ENCODE results near the gene OR5AK2. TPM values are rescaled to one million over a fixed set of nuclear protein-coding genes. Genes with fewer than 3 reads are reported as not detected.
"Not testable (repeated sequence)": the region's sequence is repeated elsewhere in the genome, so short reads cannot be mapped to it uniquely, and the experiment has no call there.

The OR5AK2 gene
- total RNA-seq, 1 experiment from 2014 or later: not detected

DNA sequence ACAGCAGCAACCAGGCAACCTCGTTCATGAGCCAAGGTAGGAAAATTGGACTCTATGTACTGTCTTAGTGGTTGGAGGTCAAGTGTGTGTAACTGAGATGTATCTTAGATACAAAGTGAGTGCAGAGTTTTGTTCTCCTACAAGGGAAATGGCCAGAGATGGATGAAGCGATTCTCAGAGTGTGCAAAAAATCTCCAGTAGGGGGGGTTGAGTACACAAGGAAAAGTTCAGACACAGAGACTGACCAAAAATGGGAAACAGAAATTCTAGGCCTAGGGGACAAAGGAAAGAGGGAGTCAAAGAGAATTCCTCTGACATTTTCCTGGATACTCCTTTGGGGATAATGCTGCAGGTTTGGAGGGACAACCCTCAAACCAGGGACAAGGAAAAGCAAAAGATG is 38.2 kb upstream of the OR5AK2 start:
- no peak overlapping the region for H3K4me3 ChIP-seq (ENCODE audit: low read depth, low read length)
- H3K27me3 Mint-ChIP-seq (ENCODE audit: insufficient read depth, unreplicated experiment): no peaks in the 10 kb centered on the region
- no peaks in the 10 kb centered on the region; the same call in 1 of the 2 replicates for H3K36me3 ChIP-seq (ENCODE audit: control insufficient read depth, insufficient read depth, low read length)
- no peak for DNase-seq
- no peaks in the 10 kb centered on the region for H3K27me3 ChIP-seq (replicated peaks; ENCODE audit: control insufficient read depth, insufficient read depth, low read length)
- intact Hi-C loops (cut with micrococcal nuclease; ENCODE audit: unreplicated experiment): no loop called here
- H3K4me1 ChIP-seq: peaks cover 27% of the 10 kb centered on the region
- H3K4me3 Mint-ChIP-seq (ENCODE audit: unreplicated experiment): no peak overlapping the region
- TF ChIP-seq, protein P1, sequence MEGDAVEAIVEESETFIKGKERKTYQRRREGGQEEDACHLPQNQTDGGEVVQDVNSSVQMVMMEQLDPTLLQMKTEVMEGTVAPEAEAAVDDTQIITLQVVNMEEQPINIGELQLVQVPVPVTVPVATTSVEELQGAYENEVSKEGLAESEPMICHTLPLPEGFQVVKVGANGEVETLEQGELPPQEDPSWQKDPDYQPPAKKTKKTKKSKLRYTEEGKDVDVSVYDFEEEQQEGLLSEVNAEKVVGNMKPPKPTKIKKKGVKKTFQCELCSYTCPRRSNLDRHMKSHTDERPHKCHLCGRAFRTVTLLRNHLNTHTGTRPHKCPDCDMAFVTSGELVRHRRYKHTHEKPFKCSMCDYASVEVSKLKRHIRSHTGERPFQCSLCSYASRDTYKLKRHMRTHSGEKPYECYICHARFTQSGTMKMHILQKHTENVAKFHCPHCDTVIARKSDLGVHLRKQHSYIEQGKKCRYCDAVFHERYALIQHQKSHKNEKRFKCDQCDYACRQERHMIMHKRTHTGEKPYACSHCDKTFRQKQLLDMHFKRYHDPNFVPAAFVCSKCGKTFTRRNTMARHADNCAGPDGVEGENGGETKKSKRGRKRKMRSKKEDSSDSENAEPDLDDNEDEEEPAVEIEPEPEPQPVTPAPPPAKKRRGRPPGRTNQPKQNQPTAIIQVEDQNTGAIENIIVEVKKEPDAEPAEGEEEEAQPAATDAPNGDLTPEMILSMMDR (IDR thresholded peaks at IDR 0.05; ENCODE audit: insufficient read depth in 1 of 2, low read depth in 1 of 2, low read length in 1 of 2, severe bottlenecking in 1 of 2, unreplicated experiment in 1 of 2): no peak
- peaks cover 6% of the 10 kb centered on the region for H3K36me3 Mint-ChIP-seq (ENCODE audit: insufficient read depth, unreplicated experiment)
- no peak overlapping the region for H3K27ac Mint-ChIP-seq (ENCODE audit: unreplicated experiment)
- H3K9me3 ChIP-seq: peaks cover 24% of the 10 kb centered on the region
- ChIA-PET POLR2A (no interaction called here), CTCF (no interaction called here)
- peaks cover 10% of the 10 kb centered on the region for H3K4me1 Mint-ChIP-seq (ENCODE audit: low read depth, unreplicated experiment)
- no TSS peak for BruUV-seq (replicated peaks)
- H3K9me3 Mint-ChIP-seq (ENCODE audit: unreplicated experiment): peaks cover 38% of the 10 kb centered on the region

GRCh38 chr11:56953907-56954306 is 34.8 kb upstream of the OR5AK2 start:
- H3K27me3 Mint-ChIP-seq (ENCODE audit: insufficient read depth, unreplicated experiment); CTCF ChIA-PET; H3K4me3 Mint-ChIP-seq (ENCODE audit: unreplicated experiment); H3K27me3 ChIP-seq (replicated peaks; ENCODE audit: control insufficient read depth, insufficient read depth, low read length); BruUV-seq (replicated peaks); H3K36me3 ChIP-seq (ENCODE audit: control insufficient read depth, insufficient read depth, low read length); H3K4me1 Mint-ChIP-seq (ENCODE audit: low read depth, unreplicated experiment); H3K4me3 ChIP-seq (ENCODE audit: low read depth, low read length); DNase-seq; H3K36me3 Mint-ChIP-seq (ENCODE audit: insufficient read depth, unreplicated experiment); H3K27ac Mint-ChIP-seq (ENCODE audit: unreplicated experiment); intact Hi-C loops (cut with micrococcal nuclease; ENCODE audit: unreplicated experiment); H3K9me3 ChIP-seq; POLR2A ChIA-PET: not testable (repeated sequence)
- peaks cover 18% of the 10 kb centered on the region for H3K4me1 ChIP-seq
- H3K9me3 Mint-ChIP-seq (ENCODE audit: unreplicated experiment): peaks cover 29% of the 10 kb centered on the region

DNA sequence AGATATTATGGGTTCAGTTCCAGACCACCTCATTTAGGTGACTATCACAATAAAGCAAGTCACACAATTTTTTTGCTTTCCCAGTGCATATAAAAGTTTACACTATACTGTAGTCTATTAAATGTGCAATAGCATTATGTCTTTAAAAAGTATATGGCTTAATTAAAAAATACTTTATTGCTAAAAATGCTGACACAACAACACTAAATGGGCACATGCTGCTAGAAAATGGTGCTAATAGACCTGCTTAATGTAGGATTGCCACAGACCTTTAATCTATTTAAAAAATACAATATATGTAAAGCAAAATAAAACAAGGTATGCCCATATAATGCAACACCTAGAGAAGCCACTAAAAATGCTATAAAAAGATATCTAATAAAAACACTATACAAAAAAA is 27.1 kb upstream of the OR5AK2 start:
- no TSS peak for BruUV-seq (replicated peaks)
- no peaks in the 10 kb centered on the region for H3K36me3 ChIP-seq (ENCODE audit: control insufficient read depth, insufficient read depth, low read length)
- no peaks in the 10 kb centered on the region for H3K4me1 Mint-ChIP-seq (ENCODE audit: low read depth, unreplicated experiment)
- ChIA-PET POLR2A (no interaction called here), CTCF (no interaction called here)
- H3K4me3 ChIP-seq (ENCODE audit: low read depth, low read length): no peak overlapping the region
- H3K4me3 Mint-ChIP-seq (ENCODE audit: unreplicated experiment): no peak overlapping the region
- H3K27me3 Mint-ChIP-seq (ENCODE audit: insufficient read depth, unreplicated experiment): peaks cover 5% of the 10 kb centered on the region
- H3K27ac Mint-ChIP-seq (ENCODE audit: unreplicated experiment): no peak overlapping the region
- H3K27me3 ChIP-seq (replicated peaks; ENCODE audit: control insufficient read depth, insufficient read depth, low read length): no peaks in the 10 kb centered on the region
- TF ChIP-seq, protein P1 (IDR thresholded peaks at IDR 0.05; ENCODE audit: insufficient read depth in 1 of 2, low read depth in 1 of 2, low read length in 1 of 2, severe bottlenecking in 1 of 2, unreplicated experiment in 1 of 2): no peak
- no peaks in the 10 kb centered on the region for H3K9me3 Mint-ChIP-seq (ENCODE audit: unreplicated experiment)
- no peaks in the 10 kb centered on the region for H3K9me3 ChIP-seq
- no peak for DNase-seq
- no peaks in the 10 kb centered on the region for H3K4me1 ChIP-seq
- no peaks in the 10 kb centered on the region for H3K36me3 Mint-ChIP-seq (ENCODE audit: insufficient read depth, unreplicated experiment)
- intact Hi-C loops (cut with micrococcal nuclease; ENCODE audit: unreplicated experiment): no loop called here

DNA sequence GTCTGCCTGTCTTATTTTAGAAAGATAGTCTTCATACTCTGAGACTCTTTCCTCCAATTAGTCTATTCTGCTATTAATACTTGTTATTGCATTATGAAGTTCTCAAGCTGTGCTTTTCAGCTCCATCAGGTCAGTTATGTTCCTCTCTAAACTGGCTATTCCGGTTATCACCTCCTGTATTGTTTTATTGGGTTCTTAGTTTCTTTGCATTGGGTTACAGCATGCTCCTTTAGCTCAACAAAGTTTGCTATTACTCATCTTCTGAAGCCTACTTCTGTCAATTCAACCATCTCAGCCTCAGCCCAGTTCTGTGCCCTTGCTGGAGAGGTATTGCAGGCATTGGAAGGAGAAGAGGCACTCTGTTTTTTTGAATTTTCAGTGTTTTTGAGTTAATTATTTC is 21.0 kb upstream of the OR5AK2 start:
- POLR2A ChIA-PET: no interaction called here
- H3K27me3 ChIP-seq (replicated peaks; ENCODE audit: control insufficient read depth, insufficient read depth, low read length): no peaks in the 10 kb centered on the region
- BruUV-seq (replicated peaks): no TSS peak
- Mint-ChIP-seq H3K4me3 (ENCODE audit: unreplicated experiment) (no peak overlapping the region), H3K4me1 (ENCODE audit: low read depth, unreplicated experiment) (no peaks in the 10 kb centered on the region), H3K27me3 (ENCODE audit: insufficient read depth, unreplicated experiment) (peaks cover 3% of the 10 kb centered on the region), H3K36me3 (ENCODE audit: insufficient read depth, unreplicated experiment) (no peaks in the 10 kb centered on the region), H3K9me3 (ENCODE audit: unreplicated experiment) (no peaks in the 10 kb centered on the region), H3K27ac (ENCODE audit: unreplicated experiment) (no peak overlapping the region)
- no peaks in the 10 kb centered on the region for H3K9me3 ChIP-seq
- CTCF ChIA-PET: no interaction called here
- intact Hi-C loops (cut with micrococcal nuclease; ENCODE audit: unreplicated experiment): no loop called here
- no peaks in the 10 kb centered on the region for H3K36me3 ChIP-seq (ENCODE audit: control insufficient read depth, insufficient read depth, low read length)
- H3K4me3 ChIP-seq (ENCODE audit: low read depth, low read length): no peak overlapping the region
- H3K4me1 ChIP-seq: no peaks in the 10 kb centered on the region
- no peak for DNase-seq
- TF ChIP-seq, protein P1 (IDR thresholded peaks at IDR 0.05; ENCODE audit: insufficient read depth in 1 of 2, low read depth in 1 of 2, low read length in 1 of 2, severe bottlenecking in 1 of 2, unreplicated experiment in 1 of 2): no peak
